SH-SY5Y (cell line): ENCODE data around the gene PAK3.

ENCODE experiments used
- GATA2 ChIP-seq: IDR thresholded peaks from 2 replicates; pipeline ENCODE4 v1.6.1; 2011; ENCODE audit warnings: mild to moderate bottlenecking, low read depth, low read length
- GATA3 ChIP-seq: IDR thresholded peaks from 2 replicates; pipeline ENCODE4 v1.6.1; 2011; ENCODE audit warnings: low read depth, mild to moderate bottlenecking, low read length, moderate library complexity

The PAK3 gene

GRCh38 chrX:111264385-111264784 lies 168.4 kb downstream of the PAK3 start:
- peak; percentile 72; the same call in 1 of the 2 replicates for TF ChIP-seq GATA3
- TF ChIP-seq GATA2, result no peak

- TF ChIP-seq GATA2, result no peak
- TF ChIP-seq GATA3, result no peak
Measured at GRCh38 chrX:111265486-111265885, 169.5 kb downstream of the PAK3 start.

- no peak for TF ChIP-seq GATA3
- no peak for TF ChIP-seq GATA2
Measured at GRCh38 chrX:111268506-111268905, 172.5 kb downstream of the PAK3 start.

- no peak for TF ChIP-seq GATA3
- TF ChIP-seq GATA2, result no peak
Measured at GRCh38 chrX:111270339-111270738, 174.3 kb downstream of the PAK3 start, which contains the start of gene CAPN6. Gene CAPN6 (minus strand): TSS chrX:111270483. CDS start chrX:111263936, 6,547 bp downstream.
